SK-N-SH (cell line): ENCODE results near the gene SYNJ2. TPM values are rescaled to one million over a fixed set of nuclear protein-coding genes. Genes with fewer than 3 reads are reported as not detected.

ENCODE experiments used
- CTCF ChIA-PET: fragments of 300-600, 350-600 bp; formaldehyde crosslinking; extraction: SDS; loops from one replicate; lab custom pipeline; 2021; lab: Yijun Ruan, JAX
- POLR2A ChIA-PET: fragments of 350-600 bp; sonication (Branson Sonifier 250); formaldehyde crosslinking; extraction: SDS; loops from one replicate; lab custom pipeline; 2020; ENCODE audit warnings: antibody characterized with exemption, inconsistent platforms; lab: Yijun Ruan, JAX
- DNase-seq: peaks from one replicate; pipeline ENCODE4 v3.0.0; 2012
- H2AFZ ChIP-seq: fragments of 200-600 bp; sonication (generic); 2 replicates; pipeline ENCODE4 v1.8.1; 2016; ENCODE audit warnings: antibody characterized with exemption, mild to moderate bottlenecking, low read depth
- H3F3A ChIP-seq: fragments of 200-600 bp; sonication (generic); replicated peaks from 2 replicates; pipeline ENCODE3; 2016; ENCODE audit warnings: antibody characterized with exemption, mild to moderate bottlenecking; ENCODE audit not compliant: insufficient read depth
- H3K27ac ChIP-seq, 2 experiments: fragments of 200-500 bp in 1 of 2; fragments of 200-600 bp in 1 of 2; sonication (Bioruptor generic) in 1 of 2; sonication (generic), shearing (Covaris generic) in 1 of 2; 2 replicates each; pipeline versions ENCODE4 v1.5.1 to v1.6.1; 2014 to 2016; ENCODE audit warnings: low read depth in 2 of 2, inconsistent platforms in 1 of 2, low read length in 1 of 2, mild to moderate bottlenecking in 1 of 2, mixed read lengths in 1 of 2
- H3K27me3 ChIP-seq: fragments of 200-600 bp; sonication (generic), shearing (Covaris generic); 2 replicates; pipeline ENCODE4 v1.6.1; 2016; ENCODE audit warnings: mixed run types; ENCODE audit not compliant: insufficient read depth
- H3K36me3 ChIP-seq, 2 experiments: fragments of 200-500 bp in 1 of 2; fragments of 200-600 bp in 1 of 2; sonication (Bioruptor generic) in 1 of 2; sonication (generic) in 1 of 2; replicated peaks in 1 of 2; 2 replicates each; pipeline versions ENCODE3 to v1.5.1; 2014 to 2016; ENCODE audit warnings: low read length in 1 of 2, mild to moderate bottlenecking in 1 of 2; ENCODE audit not compliant: insufficient read depth in 2 of 2, control insufficient read depth in 1 of 2
- H3K4me1 ChIP-seq, 2 experiments: fragments of 200-500 bp in 1 of 2; fragments of 200-600 bp in 1 of 2; sonication (Bioruptor generic) in 1 of 2; sonication (generic), shearing (Covaris generic) in 1 of 2; 2 replicates each; pipeline versions ENCODE4 v1.5.1 to v1.6.1; 2014 to 2016; ENCODE audit warnings: low read depth in 1 of 2, low read length in 1 of 2, mixed run types in 1 of 2; ENCODE audit not compliant: insufficient read depth in 2 of 2, control insufficient read depth in 1 of 2
- H3K4me2 ChIP-seq: fragments of 200-600 bp; sonication (generic), shearing (Covaris generic); 2 replicates; pipeline ENCODE4 v1.6.1; 2017; ENCODE audit warnings: mixed run types
- H3K4me3 ChIP-seq, 2 experiments: fragments of 200-500 bp in 1 of 2; fragments of 200-600 bp in 1 of 2; sonication (Bioruptor generic) in 1 of 2; sonication (generic), shearing (Covaris generic) in 1 of 2; 2 replicates each; pipeline versions ENCODE4 v1.5.1 to v1.8.1; 2014 to 2016; ENCODE audit warnings: low read depth in 2 of 2, inconsistent platforms in 1 of 2, low read length in 1 of 2, mild to moderate bottlenecking in 1 of 2, mixed read lengths in 1 of 2, moderate library complexity in 1 of 2
- H3K79me2 ChIP-seq: fragments of 200-600 bp; sonication (generic); 2 replicates; pipeline ENCODE4 v1.8.1; 2017; ENCODE audit warnings: mild to moderate bottlenecking; ENCODE audit not compliant: insufficient read depth
- H3K9ac ChIP-seq: fragments of 200-600 bp; sonication (generic); 2 replicates; pipeline ENCODE4 v1.6.1; 2017; ENCODE audit warnings: mixed run types
- H3K9me2 ChIP-seq: fragments of 200-600 bp; sonication (generic); 2 replicates; pipeline ENCODE4 v1.6.1; 2017; ENCODE audit warnings: mixed run types
- H3K9me3 ChIP-seq: fragments of 200-600 bp; sonication (generic); 2 replicates; pipeline ENCODE4 v1.6.1; 2017; ENCODE audit warnings: mixed run types, mild to moderate bottlenecking, moderate library complexity
- H4K20me1 ChIP-seq: fragments of 200-600 bp; sonication (generic); 2 replicates; pipeline ENCODE4 v1.6.1; 2017; ENCODE audit warnings: mild to moderate bottlenecking, mixed run types; ENCODE audit not compliant: insufficient read depth
- EP300 ChIP-seq, 2 experiments: IDR thresholded peaks; 2 replicates each; pipeline versions ENCODE4 v1.4.0 to v1.6.1; 2012; ENCODE audit warnings: borderline replicate concordance in 1 of 2, low read depth in 1 of 2, low read length in 1 of 2
- MEF2A ChIP-seq: IDR thresholded peaks from 2 replicates; pipeline ENCODE4 v1.4.0; 2012; ENCODE audit warnings: low read depth, borderline replicate concordance
- MXI1 ChIP-seq: IDR thresholded peaks from 2 replicates; pipeline ENCODE4 v1.6.1; 2012; ENCODE audit warnings: mild to moderate bottlenecking, low read depth, low read length, improper control_type of control experiment
- NFIC ChIP-seq: IDR thresholded peaks from 2 replicates; pipeline ENCODE4 v1.4.0; 2012; ENCODE audit warnings: borderline replicate concordance
- RCOR1 ChIP-seq: fragments of 150-350 bp; IDR thresholded peaks from 2 replicates; pipeline ENCODE4 v1.6.1; 2017; ENCODE audit warnings: antibody characterized with exemption, low read length
- REST ChIP-seq: IDR thresholded peaks from 2 replicates; pipeline ENCODE4 v1.6.1; 2012; ENCODE audit warnings: mild to moderate bottlenecking, low read depth, low read length, moderate library complexity
- RFX5 ChIP-seq: IDR thresholded peaks from 2 replicates; pipeline ENCODE4 v1.6.1; 2012; ENCODE audit warnings: mild to moderate bottlenecking, improper control_type of control experiment, low read length
- TCF12 ChIP-seq: IDR thresholded peaks from 2 replicates; pipeline ENCODE4 v1.4.0; 2012
- whole genome bisulfite sequencing: methylation state at CpG from one replicate; pipeline ENCODE4 v1.1.6; 2017; ENCODE audit warnings: low lambda C conversion rate; 5-methylcytosine and 5-hydroxymethylcytosine counted together
- polyA plus RNA-seq, 3 experiments: library from polyadenylated mRNA; depleted of rRNA; stranded (reverse); fragments of >200 nt; gene quantifications; 2 replicates each; pipeline ENCODE4 v1.2.3, GENCODE V29; 2012
- TF ChIP-seq, protein P1 (sequence below): fragments of 150-350 bp; IDR thresholded peaks from 2 replicates; pipeline ENCODE4 v1.6.1; 2016; ENCODE audit warnings: mild to moderate bottlenecking, low read depth, low read length

Gene SYNJ2
- polyA plus RNA-seq, 1 of the 3 experiments (the other 2 are of a cell fraction) = 40.0 TPM

DNA sequence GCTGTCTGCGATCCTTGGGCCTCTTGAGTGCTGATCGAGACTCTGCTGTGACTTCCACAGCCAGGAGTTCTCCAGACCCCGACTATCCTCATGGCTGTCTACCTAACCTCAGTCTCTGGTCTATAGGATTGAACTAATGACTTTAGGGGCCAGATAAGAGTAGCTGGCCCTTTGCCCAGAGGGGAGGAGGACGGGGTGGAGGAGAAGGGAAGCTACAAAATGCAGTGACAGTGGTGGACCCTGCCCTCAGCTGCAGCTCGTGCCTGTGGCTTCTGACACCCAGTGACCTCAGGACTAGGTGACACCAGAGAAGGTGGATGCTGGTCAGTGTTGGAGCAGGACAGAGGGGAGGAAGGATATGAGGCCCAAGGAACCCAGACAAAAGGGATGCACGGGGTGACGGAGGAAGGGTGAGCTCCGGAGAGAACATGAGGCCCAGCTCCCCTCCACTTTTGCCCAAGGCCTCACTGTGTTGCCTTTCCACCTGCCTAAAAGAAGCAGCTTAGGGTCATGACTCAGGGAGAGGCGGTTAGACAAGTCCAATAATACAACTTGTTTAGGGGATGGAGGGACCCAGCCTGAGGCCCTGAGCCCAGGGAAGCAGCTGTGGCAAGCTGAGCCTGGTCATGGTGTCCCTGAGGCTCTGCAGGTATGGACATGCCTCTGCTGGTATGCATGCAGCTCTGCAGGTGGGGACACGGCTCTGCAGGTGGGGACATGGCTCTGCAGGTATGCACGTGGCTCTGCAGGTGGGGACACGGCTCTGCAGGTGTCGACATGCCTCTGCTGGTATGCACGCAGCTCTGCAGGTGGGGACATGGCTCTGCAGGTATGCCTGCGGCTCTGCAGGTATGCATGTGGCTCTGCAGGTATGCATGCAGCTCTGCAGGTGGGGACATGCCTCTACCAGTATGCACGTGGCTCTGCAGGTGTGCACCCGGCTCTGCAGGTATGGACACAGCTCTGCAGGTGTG lies 67.7 kb downstream of the SYNJ2 start:
- H3K27me3 ChIP-seq = no peaks in the 10 kb centered on the region
- H4K20me1 ChIP-seq = no peaks in the 10 kb centered on the region
- H3K9me3 ChIP-seq = no peaks in the 10 kb centered on the region
- no peak overlapping the region for H3K9ac ChIP-seq
- H3K79me2 ChIP-seq = peaks cover 53% of the 10 kb centered on the region
- H3K4me3 ChIP-seq = no peak overlapping the region
- peaks cover 4 to 45% of the 10 kb centered on the region in 2 experiments for H3K36me3 ChIP-seq
- peaks cover 15% of the 10 kb centered on the region for H3F3A ChIP-seq
- H3K27ac ChIP-seq = no peak overlapping the region
- no peaks in the 10 kb centered on the region; a peak in 1 of 4 replicates for H3K4me1 ChIP-seq
- no peak overlapping the region for H3K4me2 ChIP-seq
- POLR2A ChIA-PET = no interaction called here
- peak; percentile 54 for DNase-seq
- H2AFZ ChIP-seq = no peak overlapping the region
- CTCF ChIA-PET = interaction anchor here (1.1 to 2.5 kb wide), 3 partner anchors 13 to 292 kb away, joined by 4 to 20 read pairs (median 7); no protein-coding TSS in a partner anchor
- WGBS = 81% methylated on average over 9 of the region's 17 CpGs
- H3K9me2 ChIP-seq = no peaks in the 10 kb centered on the region
- TF ChIP-seq MXI1 = no peak
- TF ChIP-seq, protein P1, sequence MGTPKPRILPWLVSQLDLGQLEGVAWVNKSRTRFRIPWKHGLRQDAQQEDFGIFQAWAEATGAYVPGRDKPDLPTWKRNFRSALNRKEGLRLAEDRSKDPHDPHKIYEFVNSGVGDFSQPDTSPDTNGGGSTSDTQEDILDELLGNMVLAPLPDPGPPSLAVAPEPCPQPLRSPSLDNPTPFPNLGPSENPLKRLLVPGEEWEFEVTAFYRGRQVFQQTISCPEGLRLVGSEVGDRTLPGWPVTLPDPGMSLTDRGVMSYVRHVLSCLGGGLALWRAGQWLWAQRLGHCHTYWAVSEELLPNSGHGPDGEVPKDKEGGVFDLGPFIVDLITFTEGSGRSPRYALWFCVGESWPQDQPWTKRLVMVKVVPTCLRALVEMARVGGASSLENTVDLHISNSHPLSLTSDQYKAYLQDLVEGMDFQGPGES = no peak
- TF ChIP-seq RCOR1 = no peak
- no peak for TF ChIP-seq MEF2A

DNA sequence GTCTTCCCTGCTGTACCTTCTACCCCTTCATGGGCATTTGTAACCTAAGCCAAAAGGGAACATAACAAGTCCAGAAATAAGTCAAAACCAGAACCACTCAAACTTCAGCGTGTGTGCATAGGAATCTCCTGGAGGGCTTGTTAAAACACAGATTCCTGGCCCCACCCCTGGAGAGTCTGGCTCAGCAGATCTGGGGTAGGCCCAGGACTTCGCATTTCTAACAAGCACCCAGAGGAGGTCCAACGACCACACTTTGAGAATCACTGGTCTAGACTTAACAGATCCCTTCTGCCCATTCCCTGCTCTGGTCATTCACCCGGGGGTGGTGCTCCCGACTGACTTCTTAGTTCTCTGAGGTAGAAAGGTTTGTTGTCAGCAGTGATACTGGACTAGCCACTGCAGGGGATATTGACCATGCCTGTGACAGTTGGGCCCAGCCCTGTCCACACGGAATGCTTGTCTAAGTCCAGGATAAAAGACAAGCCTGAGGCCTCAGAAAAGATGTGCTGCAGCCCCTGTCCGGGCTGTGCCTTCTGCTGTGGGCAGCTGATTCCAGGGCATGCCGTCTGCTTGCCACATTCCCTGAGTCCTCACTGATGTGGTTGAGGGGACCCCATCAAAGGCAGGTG lies 68.6 kb downstream of the SYNJ2 start:
- Histone ChIP-seq H3K9ac (no peak overlapping the region), H3K36me3 (peaks cover 3 to 46% of the 10 kb centered on the region in 2 experiments), H3K4me2 (no peak overlapping the region), H3K4me1 (no peaks in the 10 kb centered on the region; a peak in 1 of 4 replicates), H3K9me3 (no peaks in the 10 kb centered on the region), H4K20me1 (no peaks in the 10 kb centered on the region), H2AFZ (no peak overlapping the region), H3K79me2 (peaks cover 46% of the 10 kb centered on the region), H3K27ac (peak overlapping the region in 1 of 2 experiments; percentile 81; a peak in 2 of 4 replicates), H3K4me3 (no peak overlapping the region), H3K27me3 (no peaks in the 10 kb centered on the region), H3F3A (peaks cover 23% of the 10 kb centered on the region), H3K9me2 (no peaks in the 10 kb centered on the region)
- WGBS = 92% methylated on average over 6 of the region's 8 CpGs
- ChIA-PET CTCF (interaction anchor here (2.5 kb wide), 1 partner anchor 22 kb away, joined by 20 read pairs; no protein-coding TSS in a partner anchor), POLR2A (no interaction called here)
- no peak for DNase-seq
- TF ChIP-seq MXI1 (no peak), TCF12 (no peak), REST (no peak), EP300 (IDR thresholded peaks at IDR 0.05; ENCODE audit: borderline replicate concordance in 1 of 2, low read depth in 1 of 2, low read length in 1 of 2) (no peak), RFX5 (no peak), NFIC (no peak)
